Retinal pigment epithelial cell (primary cell): ENCODE results near the gene MFGE8.

Experiments used
- DNase-seq: peaks from one replicate; pipeline ENCODE4 v3.0.0-alpha.2; 2010; ENCODE audit warnings: low read depth
- H3K4me3 ChIP-seq: 2 replicates; pipeline ENCODE4 v1.5.1; 2011; ENCODE audit warnings: mild to moderate bottlenecking, low read length, control low read depth, moderate library complexity
- CTCF ChIP-seq: conservative IDR thresholded peaks from 2 replicates; pipeline ENCODE4 v1.5.1; 2011; ENCODE audit warnings: low read depth, low read length, control low read depth, inconsistent platforms

MFGE8 gene

GRCh38 chr15:88852476-88852875, 60.7 kb downstream of the MFGE8 start:
- DNase-seq: no peak
- TF ChIP-seq CTCF: no peak
- no peak overlapping the region for H3K4me3 ChIP-seq

- DNase-seq: no peak
- no peak overlapping the region for H3K4me3 ChIP-seq
- no peak for TF ChIP-seq CTCF
These were observed 63.7 kb downstream of the MFGE8 start for GRCh38 chr15:88849376-88850072.
